B cell (primary cell): ENCODE results near the gene PIP5K1A. TPM values are rescaled to one million over a fixed set of nuclear protein-coding genes. Genes with fewer than 3 reads are reported as not detected.

Experiments used
- ATAC-seq: fragments of 200-7000 bp; cut with Tn5 transposase; one replicate; pipeline ENCODE4 v1.10.0; 2021; ENCODE audit warnings: low read depth, mild to moderate bottlenecking, moderate number of reproducible peaks, moderate library complexity
- CTCF ChIA-PET: fragments of 350-600 bp; sonication (Branson Sonifier 250); formaldehyde crosslinking; loops from one replicate; lab custom pipeline; 2021; ENCODE audit warnings: antibody characterized with exemption, inconsistent platforms; lab: Charles Lee
- POLR2A ChIA-PET: fragments of 350-600 bp; sonication (Branson Sonifier 250); formaldehyde crosslinking; loops from one replicate; lab custom pipeline; 2021; ENCODE audit warnings: antibody characterized with exemption; lab: Charles Lee
- DNase-seq: peaks from one replicate; pipeline ENCODE4 v3.0.0; 2013
- H2AFZ ChIP-seq: 2 replicates; pipeline ENCODE4 v1.6.1; 2012; ENCODE audit warnings: mild to moderate bottlenecking, low read depth, low read length; ENCODE audit not compliant: insufficient read depth, poor library complexity, severe bottlenecking
- H3K27ac ChIP-seq, 2 donors: 1 replicate in 1 of 2; 2 replicates in 1 of 2; pipeline ENCODE4 v1.5.1; 2012 to 2013; ENCODE audit warnings: low read length in 2 of 2, mild to moderate bottlenecking in 2 of 2, moderate library complexity in 1 of 2
- H3K27me3 ChIP-seq, 4 experiments: fragments of 200-600 bp in 1 of 4; sonication (generic) in 1 of 4; replicated peaks in 1 of 4; 1 replicate in 2 of 4; 2 replicates in 2 of 4; pipeline versions ENCODE4 v1.6.1 to v1.7.0; 2013 to 2016; ENCODE audit warnings: low read length in 3 of 4, mild to moderate bottlenecking in 2 of 4, mixed read lengths in 1 of 4, moderate library complexity in 1 of 4; ENCODE audit not compliant: insufficient read depth in 4 of 4, control insufficient read depth in 3 of 4; ENCODE audit errors: control extremely low read depth in 1 of 4
- H3K36me3 ChIP-seq, 2 experiments: replicated peaks in 1 of 2; 1 replicate in 1 of 2; 2 replicates in 1 of 2; pipeline versions ENCODE4 v1.6.1 to v1.7.1; 2013; ENCODE audit warnings: low read length in 1 of 2; ENCODE audit not compliant: insufficient read depth in 2 of 2, control insufficient read depth in 1 of 2; ENCODE audit errors: control extremely low read depth in 1 of 2, extremely low read depth in 1 of 2
- H3K4me1 ChIP-seq, 2 donors: fragments of 200-600 bp in 1 of 2; sonication (generic) in 1 of 2; 1 replicate in 1 of 2; 2 replicates in 1 of 2; pipeline versions ENCODE4 v1.5.1 to v1.6.1; 2013 to 2017; ENCODE audit warnings: low read length in 2 of 2; ENCODE audit not compliant: control insufficient read depth in 2 of 2, insufficient read depth in 2 of 2
- H3K4me2 ChIP-seq: replicated peaks from 2 replicates; pipeline ENCODE3; 2012; ENCODE audit warnings: mild to moderate bottlenecking, low read depth, low read length; ENCODE audit not compliant: poor library complexity, severe bottlenecking
- H3K4me3 ChIP-seq, 5 experiments: fragments of 200-600 bp in 1 of 5; sonication (generic) in 1 of 5; 1 replicate in 3 of 5; 2 replicates in 2 of 5; pipeline versions ENCODE4 v1.5.1 to v1.7.0; 2011 to 2016; ENCODE audit warnings: low read length in 4 of 5, mild to moderate bottlenecking in 4 of 5, low read depth in 2 of 5, control low read depth in 1 of 5, moderate library complexity in 1 of 5; ENCODE audit not compliant: insufficient read depth in 1 of 5; ENCODE audit errors: control extremely low read depth in 1 of 5, extremely low read depth in 1 of 5
- H3K79me2 ChIP-seq: fragments of 200-600 bp; sonication (generic); one replicate; pipeline ENCODE4 v1.6.0; 2016; ENCODE audit warnings: low read length; ENCODE audit not compliant: control insufficient read depth, insufficient read depth
- H3K9ac ChIP-seq: fragments of 200-600 bp; sonication (generic); 2 replicates; pipeline ENCODE4 v1.6.1; 2017; ENCODE audit warnings: mild to moderate bottlenecking, low read length, moderate library complexity
- H3K9me3 ChIP-seq, 3 donors: one replicate each; pipeline versions ENCODE4 v1.6.1 to v1.7.1; 2013; ENCODE audit warnings: low read length in 2 of 3; ENCODE audit not compliant: control insufficient read depth in 2 of 3, insufficient read depth in 1 of 3; ENCODE audit errors: control extremely low read depth in 1 of 3
- H4K20me1 ChIP-seq: 2 replicates; pipeline ENCODE4 v1.6.0; 2012; ENCODE audit warnings: mild to moderate bottlenecking, low read length; ENCODE audit not compliant: insufficient read depth, control insufficient read depth, poor library complexity, severe bottlenecking
- H3K27ac Mint-ChIP-seq: one replicate; pipeline ENCODE4 v1.8.0; 2021; ENCODE audit warnings: mixed read lengths
- H3K27me3 Mint-ChIP-seq: one replicate; pipeline ENCODE4 v1.8.0; 2021; ENCODE audit warnings: mixed read lengths
- H3K4me1 Mint-ChIP-seq: one replicate; pipeline ENCODE4 v1.8.0; 2021; ENCODE audit warnings: mixed read lengths
- H3K4me3 Mint-ChIP-seq: one replicate; pipeline ENCODE4 v1.8.0; 2021; ENCODE audit warnings: mixed read lengths
- H3K9me3 Mint-ChIP-seq: one replicate; pipeline ENCODE4 v1.8.0; 2022; ENCODE audit warnings: mixed read lengths; ENCODE audit not compliant: insufficient read depth
- EZH2 ChIP-seq: IDR thresholded peaks from 2 replicates; pipeline ENCODE4 v1.6.1; 2012; ENCODE audit warnings: borderline replicate concordance, low read depth, mild to moderate bottlenecking, moderate library complexity, low read length; ENCODE audit not compliant: insufficient read depth, poor library complexity, severe bottlenecking
- WGBS: methylation state at CpG from one replicate; pipeline ENCODE4 v1.1.5; 2013; ENCODE audit warnings: missing lambda C conversion rate; ENCODE audit not compliant: insufficient coverage; 5-methylcytosine and 5-hydroxymethylcytosine counted together
- intact Hi-C: fragments of 100-400 bp; cut with micrococcal nuclease; formaldehyde crosslinking; loops from one replicate; pipeline ENCODE4 v1.10.0; 2022
- polyA plus RNA-seq: library from polyadenylated mRNA; depleted of rRNA; stranded (reverse); fragments of >200 nt; gene quantifications from 2 replicates; pipeline ENCODE4 v1.2.3, GENCODE V29; 2012
- total RNA-seq, 2 donors: library from RNA; stranded (reverse); fragments of 120-200 nt in 1 of 2; gene quantifications; 1 replicate in 1 of 2; 2 replicates in 1 of 2; pipeline versions ENCODE4 v1.2.3 to v1.2.4, GENCODE V29; 2013 to 2022
- TF ChIP-seq, protein P1 (sequence below): fragments of 200-600 bp; IDR thresholded peaks from one replicate; pipeline ENCODE4 v1.8.0; 2022; ENCODE audit warnings: antibody characterized with exemption, mild to moderate bottlenecking

The PIP5K1A gene
- total and polyA plus RNA-seq, 2 donors (not counting 1 experiment from before 2014, with no cell fraction given) = 59.4 to 78.4 TPM

DNA sequence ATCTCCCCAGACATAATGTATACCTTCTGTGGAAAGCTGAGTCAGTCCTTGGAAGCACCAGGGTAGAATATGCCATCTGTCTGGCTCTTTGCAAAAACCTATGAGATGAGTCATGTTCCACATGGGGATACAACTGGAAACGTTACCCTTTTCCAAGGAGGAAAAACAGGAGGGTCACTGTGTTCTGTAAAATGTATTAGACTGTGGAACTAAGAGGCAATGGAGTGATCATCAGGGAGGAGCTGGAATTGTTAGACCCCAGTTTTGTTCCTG lies 40.1 kb downstream of the PIP5K1A start:
- Mint-ChIP-seq H3K4me1 (peaks cover 9% of the 10 kb centered on the region), H3K4me3 (no peak overlapping the region), H3K9me3 (no peaks in the 10 kb centered on the region), H3K27ac (peak overlapping the region; percentile 80), H3K27me3 (no peaks in the 10 kb centered on the region)
- H3K79me2 ChIP-seq = peaks cover 5% of the 10 kb centered on the region
- no peaks in the 10 kb centered on the region for H4K20me1 ChIP-seq
- no peak overlapping the region for H3K4me2 ChIP-seq
- intact Hi-C loops = no loop called here
- TF ChIP-seq, protein P1, sequence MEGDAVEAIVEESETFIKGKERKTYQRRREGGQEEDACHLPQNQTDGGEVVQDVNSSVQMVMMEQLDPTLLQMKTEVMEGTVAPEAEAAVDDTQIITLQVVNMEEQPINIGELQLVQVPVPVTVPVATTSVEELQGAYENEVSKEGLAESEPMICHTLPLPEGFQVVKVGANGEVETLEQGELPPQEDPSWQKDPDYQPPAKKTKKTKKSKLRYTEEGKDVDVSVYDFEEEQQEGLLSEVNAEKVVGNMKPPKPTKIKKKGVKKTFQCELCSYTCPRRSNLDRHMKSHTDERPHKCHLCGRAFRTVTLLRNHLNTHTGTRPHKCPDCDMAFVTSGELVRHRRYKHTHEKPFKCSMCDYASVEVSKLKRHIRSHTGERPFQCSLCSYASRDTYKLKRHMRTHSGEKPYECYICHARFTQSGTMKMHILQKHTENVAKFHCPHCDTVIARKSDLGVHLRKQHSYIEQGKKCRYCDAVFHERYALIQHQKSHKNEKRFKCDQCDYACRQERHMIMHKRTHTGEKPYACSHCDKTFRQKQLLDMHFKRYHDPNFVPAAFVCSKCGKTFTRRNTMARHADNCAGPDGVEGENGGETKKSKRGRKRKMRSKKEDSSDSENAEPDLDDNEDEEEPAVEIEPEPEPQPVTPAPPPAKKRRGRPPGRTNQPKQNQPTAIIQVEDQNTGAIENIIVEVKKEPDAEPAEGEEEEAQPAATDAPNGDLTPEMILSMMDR = no peak
- TF ChIP-seq EZH2 = no peak
- POLR2A ChIA-PET = no interaction called here
- H3K27me3 ChIP-seq = no peaks in the 10 kb centered on the region
- H3K36me3 ChIP-seq = peaks cover 18 to 86% of the 10 kb centered on the region in 2 experiments
- no peak overlapping the region for H2AFZ ChIP-seq
- CTCF ChIA-PET = no interaction called here
- H3K9me3 ChIP-seq = no peaks in the 10 kb centered on the region
- H3K27ac ChIP-seq = peak overlapping the region in 1 of 2 donors; percentile 14
- ATAC-seq = no peak
- DNase-seq = no peak
- H3K4me3 ChIP-seq = no peak overlapping the region
- no peak overlapping the region for H3K9ac ChIP-seq
- WGBS = 100% methylated on average over 1 of the region's 1 CpG
- H3K4me1 ChIP-seq = peaks cover 4 to 9% of the 10 kb centered on the region in 2 donors

DNA sequence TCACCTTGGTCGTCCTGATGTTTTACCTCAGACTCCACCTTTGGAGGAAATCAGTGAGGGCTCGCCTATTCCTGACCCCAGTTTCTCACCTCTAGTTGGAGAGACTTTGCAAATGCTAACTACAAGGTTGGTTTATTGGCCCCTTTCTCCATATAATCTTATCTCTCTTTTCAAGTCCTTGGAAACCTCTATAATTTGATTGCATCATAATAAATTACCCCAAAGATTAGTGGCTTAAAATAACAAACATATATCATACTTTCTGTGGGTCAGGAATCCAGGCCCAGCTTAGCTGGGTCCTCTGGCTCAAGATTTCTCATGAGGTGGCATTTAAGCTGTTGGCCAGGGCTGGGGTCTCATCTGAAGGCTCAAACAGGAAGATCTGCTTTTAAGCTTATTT lies 44.1 kb downstream of the PIP5K1A start:
- no peak overlapping the region for H3K4me3 Mint-ChIP-seq
- no peak overlapping the region for H3K27ac ChIP-seq
- ATAC-seq (no peak), DNase-seq (no peak)
- H3K27ac Mint-ChIP-seq = no peak overlapping the region
- no peak overlapping the region for H3K4me3 ChIP-seq
- intact Hi-C loops = no loop called here
- H3K4me2 ChIP-seq = no peak overlapping the region
- CTCF ChIA-PET = interaction anchor here (2.5 kb wide), 1 partner anchor 143 kb away, joined by 9 read pairs; no protein-coding TSS in a partner anchor
- no peaks in the 10 kb centered on the region for H3K9me3 Mint-ChIP-seq
- no peak overlapping the region for H3K9ac ChIP-seq
- TF ChIP-seq, protein P1 = no peak
- TF ChIP-seq EZH2 = no peak
- H4K20me1 ChIP-seq = no peaks in the 10 kb centered on the region
- 100% methylated on average over 2 of the region's 2 CpGs for WGBS
- H3K9me3 ChIP-seq = no peaks in the 10 kb centered on the region
- H3K4me1 Mint-ChIP-seq = peaks cover 9% of the 10 kb centered on the region
- H3K36me3 ChIP-seq = peaks cover 13 to 80% of the 10 kb centered on the region in 2 experiments
- H3K27me3 ChIP-seq = no peaks in the 10 kb centered on the region
- no peaks in the 10 kb centered on the region for H3K27me3 Mint-ChIP-seq
- peaks cover 4 to 7% of the 10 kb centered on the region in 2 donors for H3K4me1 ChIP-seq
- no peaks in the 10 kb centered on the region for H3K79me2 ChIP-seq
- POLR2A ChIA-PET = no interaction called here
- no peak overlapping the region for H2AFZ ChIP-seq
